HEK293 (cell line): ENCODE measurements around the gene BTBD9.

Source experiments
- CTCF ChIA-PET: fragments of 350-600 bp; formaldehyde crosslinking; extraction: SDS; loops from one replicate; lab custom pipeline; 2021; ENCODE audit warnings: antibody characterized with exemption; lab: Yijun Ruan, JAX
- POLR2A ChIA-PET: fragments of 300-600 bp; formaldehyde crosslinking; extraction: SDS; loops from one replicate; lab custom pipeline; 2020; ENCODE audit warnings: antibody characterized with exemption, inconsistent platforms; lab: Yijun Ruan, JAX
- H3K27ac ChIP-seq: fragments of 200-500 bp; sonication (Bioruptor generic); 2 replicates; pipeline ENCODE4 v1.5.1; 2014; ENCODE audit warnings: low read depth, low read length, control low read depth, inconsistent platforms; ENCODE audit errors: extremely low read depth
- H3K36me3 ChIP-seq, 2 experiments: fragments of 200-500 bp in 1 of 2; sonication (Bioruptor generic) in 1 of 2; 1 replicate in 1 of 2; 2 replicates in 1 of 2; pipeline ENCODE4 v1.5.1; 2014 to 2017; ENCODE audit warnings: inconsistent platforms in 2 of 2, low read length in 2 of 2; ENCODE audit not compliant: control insufficient read depth in 2 of 2, insufficient read depth in 1 of 2
- H3K4me1 ChIP-seq: fragments of 200-500 bp; sonication (Bioruptor generic); 2 replicates; pipeline ENCODE4 v1.5.1; 2014; ENCODE audit warnings: mild to moderate bottlenecking, low read length, inconsistent platforms; ENCODE audit not compliant: control insufficient read depth, insufficient read depth
- H3K4me3 ChIP-seq: 2 replicates; pipeline ENCODE4 v1.5.1; 2011; ENCODE audit warnings: low read depth, mild to moderate bottlenecking, control low read depth, low read length, moderate library complexity
- H3K9me3 ChIP-seq: fragments of 200-500 bp; sonication (Bioruptor generic); 2 replicates; pipeline ENCODE4 v1.5.1; 2014; ENCODE audit warnings: low read depth, low read length, inconsistent platforms; ENCODE audit not compliant: control insufficient read depth, insufficient read depth
- AEBP2 ChIP-seq: fragments of 450-650 bp; formaldehyde crosslinking; IDR thresholded peaks from 2 replicates; pipeline ENCODE4 v1.5.1; 2016; ENCODE audit warnings: missing biosample characterization, missing genetic modification characterization, borderline replicate concordance
- IKZF3 ChIP-seq: fragments of 450-650 bp; IDR thresholded peaks from 2 replicates; pipeline ENCODE4 v1.5.0; 2018; ENCODE audit warnings: missing biosample characterization, mild to moderate bottlenecking, missing genetic modification characterization, moderate library complexity
- MYNN ChIP-seq: fragments of 450-650 bp; formaldehyde crosslinking; IDR thresholded peaks from 2 replicates; pipeline ENCODE4 v1.5.1; 2016; ENCODE audit warnings: missing biosample characterization, missing genetic modification characterization, borderline replicate concordance
- PRDM4 ChIP-seq: fragments of 450-650 bp; formaldehyde crosslinking; IDR thresholded peaks from 2 replicates; pipeline ENCODE4 v1.5.1; 2017; ENCODE audit warnings: missing biosample characterization, missing genetic modification characterization
- PRDM6 ChIP-seq: fragments of 450-650 bp; formaldehyde crosslinking; IDR thresholded peaks from 2 replicates; pipeline ENCODE4 v1.5.1; 2017; ENCODE audit warnings: missing biosample characterization, missing genetic modification characterization
- ZBTB21 ChIP-seq: fragments of 450-650 bp; formaldehyde crosslinking; IDR thresholded peaks from 2 replicates; pipeline ENCODE4 v1.5.1; 2017; ENCODE audit warnings: missing biosample characterization, missing genetic modification characterization
- ZBTB7A ChIP-seq: fragments of 450-650 bp; formaldehyde crosslinking; IDR thresholded peaks from 2 replicates; pipeline ENCODE4 v1.5.1; 2016; ENCODE audit warnings: low read depth, missing biosample characterization, missing genetic modification characterization
- ZFP3 ChIP-seq: fragments of 450-650 bp; formaldehyde crosslinking; IDR thresholded peaks from 2 replicates; pipeline ENCODE4 v1.5.1; 2016; ENCODE audit warnings: low read depth, missing biosample characterization, missing genetic modification characterization
- ZNF10 ChIP-seq: fragments of 450-650 bp; formaldehyde crosslinking; IDR thresholded peaks from 2 replicates; pipeline ENCODE4 v1.5.1; 2017; ENCODE audit warnings: missing biosample characterization, missing genetic modification characterization
- ZNF174 ChIP-seq: fragments of 450-650 bp; formaldehyde crosslinking; IDR thresholded peaks from 2 replicates; pipeline ENCODE4 v1.5.0; 2017; ENCODE audit warnings: missing biosample characterization, mild to moderate bottlenecking, missing genetic modification characterization
- ZNF514 ChIP-seq: fragments of 450-650 bp; formaldehyde crosslinking; IDR thresholded peaks from 2 replicates; pipeline ENCODE4 v1.5.1; 2016; ENCODE audit warnings: missing biosample characterization, missing genetic modification characterization
- ZNF530 ChIP-seq: fragments of 450-650 bp; formaldehyde crosslinking; IDR thresholded peaks from 2 replicates; pipeline ENCODE4 v1.5.1; 2016; ENCODE audit warnings: low read depth, missing biosample characterization, missing genetic modification characterization
- ZNF585B ChIP-seq: fragments of 450-650 bp; formaldehyde crosslinking; IDR thresholded peaks from 2 replicates; pipeline ENCODE4 v1.5.1; 2016; ENCODE audit warnings: missing biosample characterization, missing genetic modification characterization
- TF ChIP-seq, protein P1 (sequence below): fragments of 450-650 bp; formaldehyde crosslinking; IDR thresholded peaks from 2 replicates; pipeline ENCODE4 v1.5.1; 2016; ENCODE audit warnings: missing biosample characterization, missing genetic modification characterization, low read depth
- TF ChIP-seq, protein P2 (sequence below): fragments of 450-650 bp; formaldehyde crosslinking; IDR thresholded peaks from 2 replicates; pipeline ENCODE4 v1.5.1; 2016; ENCODE audit warnings: missing biosample characterization, missing genetic modification characterization
- TF ChIP-seq, protein P3 (sequence below): fragments of 450-650 bp; formaldehyde crosslinking; IDR thresholded peaks from 2 replicates; pipeline ENCODE4 v1.5.1; 2016; ENCODE audit warnings: missing biosample characterization, missing genetic modification characterization
- TF ChIP-seq, protein P4 (sequence below): fragments of 450-650 bp; formaldehyde crosslinking; IDR thresholded peaks from 2 replicates; pipeline ENCODE4 v1.5.1; 2016; ENCODE audit warnings: missing biosample characterization, missing genetic modification characterization
- TF ChIP-seq, protein P5 (sequence below): fragments of 450-650 bp; IDR thresholded peaks from 2 replicates; pipeline ENCODE4 v1.5.1; 2018; ENCODE audit warnings: missing biosample characterization, mild to moderate bottlenecking, missing genetic modification characterization

BTBD9 gene

DNA sequence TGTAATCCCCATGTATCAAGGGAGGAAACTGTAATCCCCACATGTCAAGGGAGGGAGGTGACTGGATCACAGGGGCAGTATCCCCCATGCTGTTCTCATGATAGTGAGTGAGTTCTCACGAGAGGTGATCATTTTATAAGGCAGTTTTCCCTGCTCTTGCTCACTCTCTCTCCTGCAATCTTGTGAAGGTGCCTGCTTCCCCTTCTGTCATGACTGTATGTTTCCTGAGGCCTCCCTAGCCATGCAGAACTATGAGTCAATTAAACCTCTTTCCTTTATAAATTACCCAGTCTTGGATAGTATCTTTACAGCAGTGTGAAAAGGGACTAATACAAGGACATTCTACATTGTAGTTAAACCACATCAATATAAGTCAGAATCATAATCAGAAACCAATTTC, 112.4 kb downstream of the BTBD9 start (continued):
- TF ChIP-seq PRDM6 (tag by site-specific recombination), result no peak

- H3K4me3 ChIP-seq, result no peak overlapping the region
- H3K9me3 ChIP-seq, result no peaks in the 10 kb centered on the region
- TF ChIP-seq AEBP2 (tag by site-specific recombination), result no peak
- TF ChIP-seq, protein P1, sequence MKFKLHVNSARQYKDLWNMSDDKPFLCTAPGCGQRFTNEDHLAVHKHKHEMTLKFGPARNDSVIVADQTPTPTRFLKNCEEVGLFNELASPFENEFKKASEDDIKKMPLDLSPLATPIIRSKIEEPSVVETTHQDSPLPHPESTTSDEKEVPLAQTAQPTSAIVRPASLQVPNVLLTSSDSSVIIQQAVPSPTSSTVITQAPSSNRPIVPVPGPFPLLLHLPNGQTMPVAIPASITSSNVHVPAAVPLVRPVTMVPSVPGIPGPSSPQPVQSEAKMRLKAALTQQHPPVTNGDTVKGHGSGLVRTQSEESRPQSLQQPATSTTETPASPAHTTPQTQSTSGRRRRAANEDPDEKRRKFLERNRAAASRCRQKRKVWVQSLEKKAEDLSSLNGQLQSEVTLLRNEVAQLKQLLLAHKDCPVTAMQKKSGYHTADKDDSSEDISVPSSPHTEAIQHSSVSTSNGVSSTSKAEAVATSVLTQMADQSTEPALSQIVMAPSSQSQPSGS, result no peak
- TF ChIP-seq MYNN (tag by site-specific recombination), result no peak
- TF ChIP-seq ZNF585B, result no peak
- TF ChIP-seq, protein P2, sequence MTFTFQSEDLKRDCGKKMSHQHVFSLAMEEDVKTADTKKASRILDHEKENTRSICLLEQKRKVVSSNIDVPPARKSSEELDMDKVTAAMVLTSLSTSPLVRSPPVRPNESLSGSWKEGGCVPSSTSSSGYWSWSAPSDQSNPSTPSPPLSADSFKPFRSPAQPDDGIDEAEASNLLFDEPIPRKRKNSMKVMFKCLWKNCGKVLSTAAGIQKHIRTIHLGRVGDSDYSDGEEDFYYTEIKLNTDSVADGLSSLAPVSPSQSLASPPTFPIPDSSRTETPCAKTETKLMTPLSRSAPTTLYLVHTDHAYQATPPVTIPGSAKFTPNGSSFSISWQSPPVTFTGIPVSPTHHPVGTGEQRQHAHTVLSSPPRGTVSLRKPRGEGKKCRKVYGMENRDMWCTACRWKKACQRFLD (tag by site-specific recombination), result no peak
- no peak for TF ChIP-seq ZFP3 (tag by site-specific recombination)
- TF ChIP-seq, protein P3, sequence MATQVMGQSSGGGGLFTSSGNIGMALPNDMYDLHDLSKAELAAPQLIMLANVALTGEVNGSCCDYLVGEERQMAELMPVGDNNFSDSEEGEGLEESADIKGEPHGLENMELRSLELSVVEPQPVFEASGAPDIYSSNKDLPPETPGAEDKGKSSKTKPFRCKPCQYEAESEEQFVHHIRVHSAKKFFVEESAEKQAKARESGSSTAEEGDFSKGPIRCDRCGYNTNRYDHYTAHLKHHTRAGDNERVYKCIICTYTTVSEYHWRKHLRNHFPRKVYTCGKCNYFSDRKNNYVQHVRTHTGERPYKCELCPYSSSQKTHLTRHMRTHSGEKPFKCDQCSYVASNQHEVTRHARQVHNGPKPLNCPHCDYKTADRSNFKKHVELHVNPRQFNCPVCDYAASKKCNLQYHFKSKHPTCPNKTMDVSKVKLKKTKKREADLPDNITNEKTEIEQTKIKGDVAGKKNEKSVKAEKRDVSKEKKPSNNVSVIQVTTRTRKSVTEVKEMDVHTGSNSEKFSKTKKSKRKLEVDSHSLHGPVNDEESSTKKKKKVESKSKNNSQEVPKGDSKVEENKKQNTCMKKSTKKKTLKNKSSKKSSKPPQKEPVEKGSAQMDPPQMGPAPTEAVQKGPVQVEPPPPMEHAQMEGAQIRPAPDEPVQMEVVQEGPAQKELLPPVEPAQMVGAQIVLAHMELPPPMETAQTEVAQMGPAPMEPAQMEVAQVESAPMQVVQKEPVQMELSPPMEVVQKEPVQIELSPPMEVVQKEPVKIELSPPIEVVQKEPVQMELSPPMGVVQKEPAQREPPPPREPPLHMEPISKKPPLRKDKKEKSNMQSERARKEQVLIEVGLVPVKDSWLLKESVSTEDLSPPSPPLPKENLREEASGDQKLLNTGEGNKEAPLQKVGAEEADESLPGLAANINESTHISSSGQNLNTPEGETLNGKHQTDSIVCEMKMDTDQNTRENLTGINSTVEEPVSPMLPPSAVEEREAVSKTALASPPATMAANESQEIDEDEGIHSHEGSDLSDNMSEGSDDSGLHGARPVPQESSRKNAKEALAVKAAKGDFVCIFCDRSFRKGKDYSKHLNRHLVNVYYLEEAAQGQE (tag by site-specific recombination), result no peak
- no peak for TF ChIP-seq ZNF514
- no peak for TF ChIP-seq ZNF530 (tag by site-specific recombination)
- H3K4me1 ChIP-seq, result no peaks in the 10 kb centered on the region
- POLR2A ChIA-PET, result no interaction called here
- no peak overlapping the region for H3K27ac ChIP-seq
- H3K36me3 ChIP-seq, result no peaks in the 10 kb centered on the region
- CTCF ChIA-PET, result interaction anchor here (0.5 kb wide), 1 partner anchor 11 kb away, joined by 3 read pairs; no protein-coding TSS in a partner anchor
These were observed 113.8 kb downstream of the BTBD9 start for GRCh38 chr6:38525888-38526287.

DNA sequence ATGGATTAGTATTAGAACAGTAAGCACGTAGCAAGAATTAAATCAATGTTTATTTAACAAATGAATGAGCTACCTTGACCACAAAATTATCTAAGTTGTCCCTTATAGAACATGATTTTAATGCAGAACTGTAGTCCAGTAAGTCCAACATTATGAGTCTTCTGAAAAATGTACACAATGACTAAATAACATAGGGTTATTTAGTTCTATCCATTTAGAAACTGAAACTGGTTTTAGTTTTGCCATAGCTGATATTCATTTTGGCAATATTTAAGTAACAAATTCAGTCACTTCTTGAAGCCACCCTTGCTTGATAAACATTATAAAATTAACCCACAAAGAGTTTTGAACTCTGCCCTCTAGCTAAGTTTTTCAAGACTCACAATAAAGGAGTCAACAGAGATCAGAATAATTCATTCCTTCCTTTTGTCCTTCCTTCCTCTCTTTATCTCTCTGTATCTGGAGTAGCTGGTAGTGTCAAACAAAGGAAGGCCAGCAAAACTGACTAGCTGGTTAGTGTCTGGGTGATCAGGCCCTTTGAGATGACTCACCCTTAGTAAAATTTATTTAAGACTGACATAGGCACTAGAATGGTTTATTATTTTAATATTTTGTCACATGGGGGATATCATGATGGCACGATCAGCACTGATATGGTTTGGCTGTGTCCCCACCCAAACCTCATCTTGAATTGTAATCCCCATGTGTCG, 115.1 kb downstream of the BTBD9 start:
- Histone ChIP-seq H3K4me1 (no peaks in the 10 kb centered on the region), H3K36me3 (no peaks in the 10 kb centered on the region), H3K9me3 (no peaks in the 10 kb centered on the region), H3K27ac (no peak overlapping the region), H3K4me3 (no peak overlapping the region)
- CTCF ChIA-PET, result interaction anchor here (0.7 to 1.0 kb wide), 4 partner anchors 9 to 53 kb away, joined by 3 read pairs; no protein-coding TSS in a partner anchor
- POLR2A ChIA-PET, result no interaction called here
- TF ChIP-seq ZNF10 (tag by site-specific recombination) (no peak), ZBTB7A (tag by site-specific recombination) (no peak), IKZF3 (tag by site-specific recombination) (no peak), ZNF174 (tag by site-specific recombination) (no peak), ZBTB21 (tag by site-specific recombination) (no peak), PRDM4 (tag by site-specific recombination) (no peak)
- TF ChIP-seq, protein P4, sequence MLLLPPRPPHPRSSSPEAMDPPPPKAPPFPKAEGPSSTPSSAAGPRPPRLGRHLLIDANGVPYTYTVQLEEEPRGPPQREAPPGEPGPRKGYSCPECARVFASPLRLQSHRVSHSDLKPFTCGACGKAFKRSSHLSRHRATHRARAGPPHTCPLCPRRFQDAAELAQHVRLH (tag by site-specific recombination), result no peak
- TF ChIP-seq, protein P5, sequence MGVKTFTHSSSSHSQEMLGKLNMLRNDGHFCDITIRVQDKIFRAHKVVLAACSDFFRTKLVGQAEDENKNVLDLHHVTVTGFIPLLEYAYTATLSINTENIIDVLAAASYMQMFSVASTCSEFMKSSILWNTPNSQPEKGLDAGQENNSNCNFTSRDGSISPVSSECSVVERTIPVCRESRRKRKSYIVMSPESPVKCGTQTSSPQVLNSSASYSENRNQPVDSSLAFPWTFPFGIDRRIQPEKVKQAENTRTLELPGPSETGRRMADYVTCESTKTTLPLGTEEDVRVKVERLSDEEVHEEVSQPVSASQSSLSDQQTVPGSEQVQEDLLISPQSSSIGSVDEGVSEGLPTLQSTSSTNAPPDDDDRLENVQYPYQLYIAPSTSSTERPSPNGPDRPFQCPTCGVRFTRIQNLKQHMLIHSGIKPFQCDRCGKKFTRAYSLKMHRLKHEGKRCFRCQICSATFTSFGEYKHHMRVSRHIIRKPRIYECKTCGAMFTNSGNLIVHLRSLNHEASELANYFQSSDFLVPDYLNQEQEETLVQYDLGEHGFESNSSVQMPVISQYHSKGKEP, result no peak
